Tibial artery (tissue), 4 donors: ENCODE data around the gene PSTPIP2.

ENCODE experiments used
- DNase-seq, 2 donors: peaks; one replicate each; pipeline ENCODE4 v3.0.0-alpha.2; 2019
- H3K27ac ChIP-seq, 2 donors: fragments of 200-600 bp; sonication (generic) in 1 of 2; 1 replicate in 1 of 2; 2 replicates in 1 of 2; pipeline ENCODE4 v1.5.1; 2018 to 2019; ENCODE audit warnings: mild to moderate bottlenecking in 1 of 2
- H3K27me3 ChIP-seq, 2 donors: fragments of 200-600 bp; sonication (generic) in 1 of 2; one replicate each; pipeline versions ENCODE4 v1.5.1 to v1.6.0; 2016 to 2019
- H3K36me3 ChIP-seq, 3 donors: fragments of 200-600 bp; sonication (generic) in 2 of 3; one replicate each; pipeline ENCODE4 v1.5.1; 2016 to 2019; ENCODE audit warnings: mild to moderate bottlenecking in 2 of 3
- H3K4me1 ChIP-seq, 4 donors: fragments of 200-600 bp; sonication (generic) in 2 of 4; 1 replicate in 3 of 4; 2 replicates in 1 of 4; pipeline ENCODE4 v1.5.1; 2016 to 2019
- H3K4me3 ChIP-seq, 2 donors: fragments of 200-600 bp; sonication (generic) in 1 of 2; 1 replicate in 1 of 2; 2 replicates in 1 of 2; pipeline ENCODE4 v1.5.1; 2018 to 2019; ENCODE audit warnings: mild to moderate bottlenecking in 2 of 2
- H3K9me3 ChIP-seq, 3 donors: fragments of 200-600 bp; sonication (generic) in 1 of 3; one replicate each; pipeline ENCODE4 v1.5.1; 2016 to 2019
- intact Hi-C: fragments of 100-400 bp; cut with DNase I; formaldehyde crosslinking; loops from one replicate; pipeline ENCODE4 v1.15.0; 2023; ENCODE audit warnings: low total_unique reads
- TF ChIP-seq, protein P1 (sequence below), 2 experiments: fragments of 200-600 bp in 1 of 2; fragments of 450-650 bp in 1 of 2; IDR thresholded peaks; one replicate each; pipeline ENCODE4 v1.5.1; 2017 to 2019; ENCODE audit warnings: antibody characterized with exemption in 2 of 2, mild to moderate bottlenecking in 1 of 2, moderate library complexity in 1 of 2

PSTPIP2 gene

DNA sequence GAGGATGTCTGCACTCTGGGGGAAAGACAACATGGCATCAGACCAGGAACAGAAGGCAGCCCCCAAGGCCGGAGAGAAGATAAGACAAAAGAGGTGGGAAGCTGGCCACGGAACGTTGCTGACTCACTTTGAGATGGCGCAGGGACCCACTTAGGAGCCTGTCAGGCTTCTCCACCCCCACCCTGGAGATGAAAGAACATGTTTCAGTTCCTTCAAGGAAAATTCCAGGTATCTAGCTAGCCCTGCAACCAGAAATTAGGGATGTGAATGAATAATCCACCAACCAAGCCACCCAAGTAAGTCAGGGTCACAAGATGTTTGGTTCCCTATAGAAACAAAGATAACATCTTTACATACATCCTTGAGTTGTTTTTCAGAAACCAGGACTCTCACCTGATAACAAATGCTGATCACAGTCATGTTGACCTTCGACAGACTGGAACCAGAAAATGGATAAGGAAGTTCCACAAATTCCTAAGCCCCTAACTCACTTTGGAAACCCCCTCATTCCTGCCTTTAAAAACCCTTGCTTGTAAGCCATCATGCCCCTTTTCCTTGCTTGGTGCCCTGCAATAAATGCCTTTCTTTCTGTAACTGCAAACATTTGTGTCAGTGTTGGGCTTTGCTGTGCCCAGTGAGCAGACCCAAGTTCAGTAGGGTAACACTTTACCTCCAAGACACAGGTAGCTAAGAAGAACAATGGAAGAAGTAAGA is 31.9 kb downstream of the PSTPIP2 start:
- no peak for DNase-seq
- no peaks in the 10 kb centered on the region for H3K9me3 ChIP-seq
- TF ChIP-seq, protein P1, sequence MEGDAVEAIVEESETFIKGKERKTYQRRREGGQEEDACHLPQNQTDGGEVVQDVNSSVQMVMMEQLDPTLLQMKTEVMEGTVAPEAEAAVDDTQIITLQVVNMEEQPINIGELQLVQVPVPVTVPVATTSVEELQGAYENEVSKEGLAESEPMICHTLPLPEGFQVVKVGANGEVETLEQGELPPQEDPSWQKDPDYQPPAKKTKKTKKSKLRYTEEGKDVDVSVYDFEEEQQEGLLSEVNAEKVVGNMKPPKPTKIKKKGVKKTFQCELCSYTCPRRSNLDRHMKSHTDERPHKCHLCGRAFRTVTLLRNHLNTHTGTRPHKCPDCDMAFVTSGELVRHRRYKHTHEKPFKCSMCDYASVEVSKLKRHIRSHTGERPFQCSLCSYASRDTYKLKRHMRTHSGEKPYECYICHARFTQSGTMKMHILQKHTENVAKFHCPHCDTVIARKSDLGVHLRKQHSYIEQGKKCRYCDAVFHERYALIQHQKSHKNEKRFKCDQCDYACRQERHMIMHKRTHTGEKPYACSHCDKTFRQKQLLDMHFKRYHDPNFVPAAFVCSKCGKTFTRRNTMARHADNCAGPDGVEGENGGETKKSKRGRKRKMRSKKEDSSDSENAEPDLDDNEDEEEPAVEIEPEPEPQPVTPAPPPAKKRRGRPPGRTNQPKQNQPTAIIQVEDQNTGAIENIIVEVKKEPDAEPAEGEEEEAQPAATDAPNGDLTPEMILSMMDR (IDR thresholded peaks at IDR 0.05), result no peak
- H3K27me3 ChIP-seq, result no peaks in the 10 kb centered on the region
- H3K4me3 ChIP-seq, result no peak overlapping the region
- no peaks in the 10 kb centered on the region for H3K4me1 ChIP-seq
- peaks cover 0 to 18% (median 0%) of the 10 kb centered on the region in 3 donors for H3K36me3 ChIP-seq
- H3K27ac ChIP-seq, result no peak overlapping the region
- intact Hi-C loops, result no loop called here

DNA sequence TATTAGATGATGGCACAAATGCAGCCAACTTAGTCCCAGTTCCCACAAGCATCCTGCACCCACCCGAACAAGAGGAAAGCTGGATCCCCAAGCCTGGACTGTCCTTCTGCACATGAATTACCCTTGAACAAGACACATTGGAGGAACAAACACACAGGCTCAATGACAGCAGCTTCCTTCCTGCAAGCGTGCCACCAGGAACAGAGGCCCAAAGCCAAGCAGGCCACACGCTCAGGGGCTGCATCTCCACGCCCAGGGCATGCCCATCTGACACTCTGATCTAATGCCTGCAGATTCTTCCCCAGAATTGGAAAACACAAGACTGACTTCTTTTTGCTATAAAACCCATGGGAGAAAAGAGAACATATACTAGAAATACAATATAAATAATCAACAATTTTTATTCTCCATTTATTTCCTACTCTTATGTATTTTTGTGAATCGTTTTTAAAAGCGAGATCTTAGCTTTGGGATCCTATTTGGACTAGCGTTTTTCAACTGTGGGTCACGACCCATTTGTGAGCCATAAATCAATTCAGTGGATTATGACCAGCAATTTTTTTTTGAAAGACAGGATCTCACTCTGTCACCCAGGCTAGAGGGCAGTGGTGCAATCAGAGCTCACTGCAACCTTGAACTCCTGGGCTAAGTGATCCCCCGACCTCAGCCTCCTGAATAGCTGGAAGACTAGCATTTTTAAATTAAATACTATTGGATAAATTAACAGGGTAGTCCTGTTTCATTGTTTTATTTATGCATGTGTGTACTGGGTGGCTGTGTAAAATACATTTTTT is 34.4 kb downstream of the PSTPIP2 start:
- Histone ChIP-seq H3K36me3 (peaks cover 0 to 18% (median 0%) of the 10 kb centered on the region in 3 donors), H3K4me3 (no peak overlapping the region), H3K27me3 (no peaks in the 10 kb centered on the region), H3K9me3 (no peaks in the 10 kb centered on the region), H3K4me1 (no peaks in the 10 kb centered on the region), H3K27ac (no peak overlapping the region)
- intact Hi-C loops, result no loop called here
- no peak for DNase-seq
- TF ChIP-seq, protein P1 (IDR thresholded peaks at IDR 0.05), result no peak

DNA sequence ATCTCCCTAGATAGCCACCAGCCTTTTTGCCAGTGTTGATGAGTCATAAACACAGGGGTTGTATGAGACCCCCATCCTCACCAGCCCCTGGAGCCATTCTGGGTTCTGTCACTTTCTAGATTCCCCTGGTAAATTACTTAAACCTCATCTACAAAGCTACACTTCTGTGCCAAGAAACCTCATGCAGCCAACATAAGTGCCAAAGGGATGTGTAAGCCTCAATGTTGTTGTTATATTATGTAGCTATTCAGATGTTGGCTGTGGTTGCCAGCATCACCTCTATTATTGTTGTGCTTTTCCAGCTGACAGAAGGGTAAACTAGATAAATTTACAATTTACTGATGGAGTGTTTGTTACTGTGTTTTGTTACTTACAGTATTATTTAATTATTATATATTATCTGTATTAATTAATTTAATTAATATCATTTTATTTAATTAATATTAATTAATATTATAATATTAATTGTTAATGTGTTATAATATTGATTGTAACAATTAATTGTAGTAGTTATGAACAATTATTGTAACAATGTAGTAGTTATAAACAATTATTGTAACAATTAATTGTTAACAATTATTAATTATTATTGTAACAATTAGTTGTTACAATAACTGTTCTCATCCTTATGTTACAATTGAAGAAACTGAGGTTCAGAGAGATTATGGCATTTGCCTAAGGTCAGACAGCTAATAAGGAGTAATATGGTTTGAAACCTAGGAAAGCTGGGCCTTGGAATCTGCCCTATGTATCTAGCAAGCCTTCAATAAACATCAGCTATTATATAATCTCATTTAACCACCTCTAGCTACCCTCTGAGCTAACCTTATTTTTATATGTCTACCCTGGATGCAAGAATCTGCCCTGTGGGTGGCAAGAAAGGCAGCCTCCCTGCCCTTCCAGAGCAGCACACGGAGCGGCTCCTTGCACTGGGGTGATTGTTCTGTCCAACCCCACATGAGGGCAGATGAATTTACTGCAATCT is 36.1 kb downstream of the PSTPIP2 start:
- DNase-seq, result no peak
- TF ChIP-seq, protein P1 (IDR thresholded peaks at IDR 0.05), result no peak
- Histone ChIP-seq H3K27ac (no peak overlapping the region), H3K27me3 (no peaks in the 10 kb centered on the region), H3K36me3 (peaks cover 0 to 18% (median 0%) of the 10 kb centered on the region in 3 donors), H3K9me3 (no peaks in the 10 kb centered on the region), H3K4me3 (no peak overlapping the region), H3K4me1 (no peaks in the 10 kb centered on the region)
- intact Hi-C loops, result no loop called here

DNA sequence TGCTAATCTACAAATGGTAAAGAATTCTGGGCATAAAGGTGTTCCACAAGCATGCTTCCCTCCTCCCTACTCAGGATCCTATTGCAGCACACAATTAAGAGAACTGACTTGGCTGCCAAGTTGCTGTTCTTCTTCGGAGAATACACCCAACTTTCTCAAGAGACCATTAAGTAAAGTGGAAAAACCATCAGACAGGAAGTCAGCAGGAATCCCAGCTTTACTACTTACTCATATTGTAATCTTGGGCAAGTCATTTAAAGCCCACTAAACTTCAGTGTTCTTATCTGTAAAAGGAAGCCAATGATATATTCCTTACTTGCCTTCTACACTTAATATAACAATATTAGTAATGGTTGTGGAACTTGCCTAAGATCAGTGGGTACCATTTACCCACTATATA is 37.8 kb downstream of the PSTPIP2 start:
- TF ChIP-seq, protein P1 (IDR thresholded peaks at IDR 0.05), result no peak
- no peaks in the 10 kb centered on the region for H3K4me1 ChIP-seq
- intact Hi-C loops, result no loop called here

DNA sequence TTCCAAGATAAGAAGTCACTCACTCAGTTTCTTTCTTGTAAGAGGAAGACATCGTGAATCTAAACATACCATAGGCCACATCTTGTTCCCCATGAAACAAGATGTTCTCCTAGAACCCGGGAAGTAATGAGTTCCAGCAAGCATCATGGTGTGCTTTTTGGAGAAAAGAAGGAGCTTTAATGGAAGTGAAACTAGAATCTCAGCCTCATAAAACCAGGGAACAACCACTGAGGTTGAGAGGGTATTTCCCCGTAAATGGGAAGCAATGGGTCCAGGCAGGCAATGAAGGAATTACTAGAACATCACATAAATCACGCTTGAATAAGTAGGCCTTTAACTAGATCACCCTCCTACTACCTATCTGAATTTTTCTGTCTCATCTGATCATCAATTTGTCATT is 40.3 kb downstream of the PSTPIP2 start:
- no peaks in the 10 kb centered on the region for H3K9me3 ChIP-seq
- peaks cover 0 to 10% (median 1%) of the 10 kb centered on the region in 4 donors for H3K4me1 ChIP-seq
- intact Hi-C loops, result no loop called here
- DNase-seq, result no peak
- H3K4me3 ChIP-seq, result no peak overlapping the region
- H3K36me3 ChIP-seq, result peaks cover 0 to 3% (median 0%) of the 10 kb centered on the region in 3 donors
- no peaks in the 10 kb centered on the region for H3K27me3 ChIP-seq
- TF ChIP-seq, protein P1 (IDR thresholded peaks at IDR 0.05), result no peak
- no peak overlapping the region for H3K27ac ChIP-seq

More for the DNA sequence above, 37.8 kb downstream of the PSTPIP2 start:
- H3K27me3 ChIP-seq, result no peaks in the 10 kb centered on the region
- H3K4me3 ChIP-seq, result no peak overlapping the region
- H3K27ac ChIP-seq, result no peak overlapping the region
- H3K36me3 ChIP-seq, result peaks cover 0 to 14% (median 0%) of the 10 kb centered on the region in 3 donors
- DNase-seq, result no peak
- no peaks in the 10 kb centered on the region for H3K9me3 ChIP-seq
